Measurements from ENCODE around the gene CLCN3.
"Not testable (repeated sequence)": the region's sequence is repeated elsewhere in the genome, so short reads cannot be mapped to it uniquely, and the experiment has no call there.

Gene CLCN3

DNA sequence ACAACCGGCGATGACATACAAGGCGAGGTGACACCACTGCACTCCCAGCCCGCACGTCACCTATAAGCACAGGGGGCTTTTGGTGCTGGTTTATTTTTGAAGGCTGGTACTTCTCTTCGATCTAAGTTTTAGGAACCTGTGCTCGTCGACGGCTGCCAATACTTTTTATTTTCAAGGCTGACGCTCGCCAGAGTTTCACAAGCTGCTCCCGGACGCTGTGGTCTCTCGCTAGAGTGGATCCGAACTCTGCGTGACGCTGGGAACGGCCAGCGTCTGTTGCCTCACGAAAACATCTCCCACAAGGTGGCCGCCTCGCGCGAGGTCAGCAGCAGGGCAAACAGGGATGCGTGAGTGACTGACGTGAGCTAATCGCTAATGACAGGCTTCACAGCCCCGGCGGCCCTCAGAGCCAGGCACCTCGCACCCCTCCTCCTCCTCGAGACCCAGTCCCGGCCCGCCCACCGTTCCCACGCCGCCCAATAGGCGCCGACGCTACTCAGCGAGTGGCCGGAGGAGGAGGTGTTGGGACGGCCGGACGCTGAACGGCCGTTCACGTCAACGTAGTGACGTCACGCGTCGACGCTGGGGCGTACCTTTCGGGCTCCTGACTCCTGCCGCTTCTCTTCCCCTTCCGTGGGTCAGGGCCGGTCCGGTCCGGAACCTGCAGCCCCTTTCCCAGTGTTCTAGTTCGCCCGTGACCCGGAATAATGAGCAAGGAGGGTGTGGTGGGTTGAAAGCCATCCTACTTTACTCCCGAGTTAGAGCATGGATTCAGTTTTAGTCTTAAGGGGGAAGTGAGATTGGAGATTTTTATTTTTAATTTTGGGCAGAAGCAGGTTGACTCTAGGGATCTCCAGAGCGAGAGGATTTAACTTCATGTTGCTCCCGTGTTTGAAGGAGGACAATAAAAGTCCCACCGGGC lies at the start of gene CLCN3:
Gene CLCN3, plus strand, starts transcription at position 621 of the 922 bp plus-strand sequence. CDS start 15,351 bp downstream, outside the sequence.
- peak; percentile 96 for DNase-seq

DNA sequence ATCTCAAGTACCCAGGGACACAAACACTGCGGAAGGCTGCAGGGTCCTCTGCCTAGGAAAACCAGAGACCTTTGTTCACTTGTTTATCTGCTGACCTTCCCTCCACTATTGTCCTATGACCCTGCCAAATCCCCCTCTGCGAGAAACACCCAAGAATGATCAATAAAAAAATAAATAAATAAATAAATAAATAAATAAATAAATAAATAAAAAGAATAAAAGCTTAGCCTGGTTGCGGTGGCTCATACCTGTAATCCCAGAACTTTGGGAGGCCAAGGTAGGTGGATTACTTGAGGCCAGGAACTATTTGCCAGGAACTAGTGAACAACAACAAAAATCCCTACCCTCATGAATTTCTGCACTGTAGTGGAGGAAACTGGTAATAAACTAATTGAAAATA lies 49.4 kb upstream of the CLCN3 start:
- not testable (repeated sequence) for DNase-seq

DNA sequence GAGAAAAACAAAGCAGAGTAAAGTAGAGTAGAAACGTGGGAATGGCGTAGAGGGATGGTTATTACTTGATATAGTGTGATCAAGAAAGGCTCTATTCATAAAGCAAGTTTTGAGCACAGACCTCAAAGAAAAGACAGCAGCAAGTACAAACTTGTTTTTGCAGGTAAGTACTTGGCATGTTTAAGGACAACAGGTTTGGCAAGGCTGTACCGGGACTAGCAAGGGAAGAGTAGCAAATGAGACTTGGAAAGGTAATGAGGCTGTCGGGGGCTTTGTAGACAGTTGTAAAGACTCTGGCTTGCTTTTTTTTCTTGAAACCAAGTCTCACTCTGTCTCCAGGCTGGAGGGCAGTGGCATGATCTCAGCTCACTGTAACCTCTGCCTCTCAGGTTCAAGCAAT lies 48.9 kb upstream of the CLCN3 start:
- DNase-seq: no peak

DNA sequence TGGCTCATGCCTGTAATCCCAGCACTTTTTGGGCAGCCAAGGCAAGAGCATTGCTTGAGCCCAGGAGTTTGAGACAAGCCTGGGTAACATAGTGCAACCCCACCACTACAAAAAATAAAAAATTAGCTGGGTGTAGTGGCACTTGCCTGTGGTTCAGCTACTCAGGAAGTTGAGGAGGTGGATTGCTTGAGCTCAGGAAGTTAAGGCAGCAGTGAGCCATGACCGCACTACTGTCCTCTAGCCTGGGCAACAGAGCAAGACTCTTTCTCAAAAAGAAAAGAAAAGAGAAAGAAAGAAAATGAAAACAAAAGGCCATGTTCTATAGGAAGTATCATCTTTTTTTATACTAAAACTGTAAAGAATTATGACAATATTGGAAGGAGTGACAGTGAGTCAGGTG lies 46.5 kb upstream of the CLCN3 start:
- no peak for DNase-seq

DNA sequence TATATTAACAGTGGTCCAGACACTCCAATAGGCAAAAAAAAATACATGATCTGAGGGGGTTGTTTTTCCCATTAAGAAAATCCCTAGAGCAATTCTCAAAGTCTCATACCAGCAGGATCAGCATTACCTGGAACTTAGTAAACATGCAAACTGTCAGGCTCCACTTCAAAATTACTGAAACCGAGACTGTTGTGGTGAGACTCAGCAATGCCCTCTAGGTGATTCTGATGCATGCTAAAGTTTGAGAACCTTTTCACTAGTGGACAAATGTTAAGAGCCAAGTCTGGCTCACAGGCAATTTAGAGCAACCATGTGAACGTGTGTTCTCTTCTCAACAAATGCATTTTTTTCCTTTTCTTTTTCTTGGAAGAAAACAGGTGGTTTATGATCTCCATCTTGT lies 38.2 kb upstream of the CLCN3 start:
- DNase-seq: no peak

DNA sequence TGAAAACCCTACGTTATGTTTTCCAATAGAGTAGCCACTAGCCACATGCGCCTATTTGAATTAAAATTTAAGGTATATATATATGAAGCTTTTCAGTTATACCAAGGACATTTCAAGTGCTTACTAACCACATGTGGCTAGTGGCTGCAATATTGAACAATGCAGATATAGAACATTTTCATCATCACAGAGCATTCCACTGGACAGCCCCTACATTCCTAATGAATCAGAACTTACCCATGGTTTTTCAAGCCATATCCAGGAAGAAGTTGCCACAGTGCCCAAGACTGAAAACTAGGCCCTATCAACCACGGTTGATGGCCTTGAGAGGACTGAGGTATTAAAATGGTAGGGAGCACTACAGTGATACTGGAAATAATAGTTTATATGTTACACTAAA lies 37.7 kb upstream of the CLCN3 start:
- no peak for DNase-seq

DNA sequence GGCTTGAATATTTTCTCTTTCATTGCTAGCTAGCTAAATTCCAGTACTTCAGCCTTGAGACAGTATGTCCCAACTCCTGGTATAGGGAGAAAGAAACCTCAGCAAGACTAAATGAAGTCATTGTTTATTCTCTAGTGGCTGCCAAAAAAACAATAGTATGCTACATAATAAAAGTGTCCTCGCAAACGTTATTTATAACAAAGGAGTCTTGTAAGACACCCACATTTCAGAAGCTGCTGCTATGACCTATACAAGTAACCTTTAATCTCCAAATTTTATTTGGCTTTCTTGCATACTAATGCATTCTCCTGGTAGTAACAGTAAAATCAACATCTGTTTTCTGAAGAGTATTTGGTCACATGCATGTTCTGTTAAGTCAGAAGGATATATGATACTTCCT lies 36.8 kb upstream of the CLCN3 start:
- no peak for DNase-seq

DNA sequence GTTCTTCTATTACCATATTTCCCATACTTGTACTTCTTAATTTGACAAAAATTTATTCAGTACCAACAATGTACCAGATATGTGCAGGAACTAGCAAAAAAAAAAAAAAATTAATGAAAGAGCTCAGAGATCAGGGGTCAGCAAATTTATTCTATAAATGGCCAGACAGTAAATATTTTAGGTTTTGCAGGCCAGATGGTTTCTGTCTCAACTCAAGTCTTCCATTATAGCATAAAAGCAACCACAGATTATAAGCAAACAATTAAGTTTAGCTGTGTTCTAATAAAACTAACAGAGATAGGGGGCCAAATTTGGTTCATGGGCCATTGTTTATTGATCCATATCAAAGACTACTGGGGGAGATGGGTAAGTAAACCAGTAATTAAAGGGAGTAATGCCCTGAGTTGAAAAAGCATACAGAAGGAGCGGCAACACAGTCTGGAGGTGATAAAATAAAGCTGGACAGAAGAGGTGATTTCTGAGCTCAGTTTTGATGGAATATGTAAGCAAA lies 27.3 kb upstream of the CLCN3 start:
- no peak for DNase-seq

DNA sequence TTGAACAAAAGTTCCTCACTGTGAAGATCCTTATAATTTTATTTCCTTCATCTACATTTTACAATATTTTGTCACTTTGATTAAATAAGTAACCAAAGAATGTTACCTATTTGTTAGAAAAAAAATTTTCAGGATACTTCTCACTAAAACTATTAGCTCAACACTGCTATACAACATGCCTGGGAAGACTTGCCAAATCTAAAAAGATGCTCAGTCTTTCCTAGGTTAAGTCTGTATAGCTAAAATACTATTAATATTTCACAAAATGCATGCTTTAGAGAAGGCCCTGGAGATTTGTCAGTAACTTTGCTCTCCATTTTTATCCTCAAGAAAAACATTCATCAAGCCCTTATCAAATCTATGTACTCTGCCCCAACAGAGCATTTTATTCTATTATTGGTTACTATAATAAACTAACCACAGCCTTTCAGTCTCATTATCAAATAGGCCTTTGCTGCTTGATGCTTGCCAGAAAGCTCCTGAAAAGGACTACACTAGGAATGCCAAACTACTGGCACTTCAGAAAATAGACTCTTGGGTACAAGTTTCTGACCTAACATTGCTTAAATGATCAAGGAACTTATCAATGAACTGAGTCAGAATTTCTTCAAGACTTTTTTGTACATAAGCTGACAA lies 25.7 kb upstream of the CLCN3 start:
- no peak for DNase-seq

DNA sequence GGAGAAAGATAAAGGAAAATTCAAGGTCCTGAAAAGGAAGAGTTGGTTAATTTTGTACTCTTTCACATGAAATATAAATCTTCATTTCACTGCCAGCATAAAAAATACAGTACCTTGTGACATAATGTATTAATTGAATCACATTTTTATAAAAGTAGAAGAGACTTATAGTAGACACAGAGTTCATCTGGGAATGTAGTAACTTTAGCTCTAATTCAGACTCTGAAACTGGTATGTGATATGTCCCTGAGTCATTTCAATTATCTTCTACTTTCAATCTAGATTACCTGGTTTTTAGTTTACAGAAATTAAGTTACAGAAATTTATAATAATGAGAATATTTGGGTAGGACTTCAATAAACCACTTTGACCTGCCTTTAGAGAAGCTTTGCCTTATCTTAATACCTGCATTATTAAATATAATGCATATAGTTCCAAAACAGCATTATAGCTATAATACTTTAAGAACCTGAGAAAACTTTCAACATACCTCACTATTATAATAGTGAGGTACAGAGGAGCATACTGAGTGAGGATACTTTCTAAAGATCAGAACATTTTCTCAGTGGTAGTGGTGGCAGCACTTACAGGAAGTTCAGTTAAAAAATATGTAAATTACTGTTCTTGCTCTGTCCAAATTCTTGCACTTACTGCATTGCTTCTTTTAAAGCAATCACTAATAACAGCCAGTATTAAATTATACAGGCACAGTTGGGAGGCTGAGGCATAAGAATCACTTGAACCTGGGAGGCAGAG lies 19.2 kb upstream of the CLCN3 start:
- DNase-seq: no peak

DNA sequence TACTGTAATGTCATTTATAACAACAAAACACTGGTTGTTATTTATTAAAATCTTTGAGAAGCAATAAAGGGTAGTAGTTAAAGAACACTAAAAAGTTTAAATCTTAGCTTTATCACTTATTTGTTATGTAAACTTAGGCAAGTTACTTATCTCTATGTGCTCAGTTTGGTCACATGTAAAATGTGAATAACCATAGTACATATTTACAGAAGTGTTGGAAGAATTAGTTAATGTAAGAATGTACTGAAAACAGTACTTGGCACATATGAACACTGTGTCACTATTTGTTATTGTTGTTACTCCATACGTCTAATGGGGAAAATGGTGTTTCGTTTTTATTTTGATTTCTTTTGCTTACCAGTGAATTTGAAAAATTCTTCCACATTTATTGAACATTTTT lies 17.1 kb upstream of the CLCN3 start:
- no peak for DNase-seq

DNA sequence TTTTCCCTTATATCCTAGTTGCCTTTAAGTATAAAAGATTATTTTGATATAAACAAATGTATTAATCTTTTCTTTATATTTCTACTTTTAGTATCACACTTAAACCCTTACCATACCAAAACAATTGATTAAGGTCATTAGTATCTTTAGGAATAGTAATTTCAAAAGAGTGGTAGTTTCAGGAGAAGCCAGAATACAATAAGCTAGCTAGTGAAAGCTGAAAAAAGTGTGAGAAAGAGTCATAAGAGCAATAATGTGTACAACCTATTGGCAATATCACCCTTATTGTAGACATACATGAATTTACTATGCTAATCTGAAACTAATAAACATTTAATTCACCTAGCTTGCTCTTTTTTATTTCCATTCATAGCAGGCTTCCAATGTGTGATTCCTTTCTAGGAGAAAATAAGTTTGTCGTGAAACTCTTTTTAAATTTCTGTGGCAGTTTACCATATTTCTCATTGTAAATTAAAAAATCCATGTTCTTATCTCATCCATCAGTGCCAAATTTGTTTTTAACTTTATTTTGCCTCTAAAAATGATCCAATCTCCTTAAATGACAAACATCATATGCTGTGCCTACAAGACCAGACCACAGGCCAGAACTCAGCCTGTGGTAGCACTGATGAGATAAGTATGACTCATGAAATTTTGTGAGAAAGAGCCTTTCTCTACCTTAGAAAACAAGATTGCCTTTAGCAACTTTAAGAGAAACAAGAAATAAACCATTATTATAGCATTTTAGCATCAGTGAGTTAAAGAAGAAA lies 16.1 kb upstream of the CLCN3 start:
- DNase-seq: no peak

DNA sequence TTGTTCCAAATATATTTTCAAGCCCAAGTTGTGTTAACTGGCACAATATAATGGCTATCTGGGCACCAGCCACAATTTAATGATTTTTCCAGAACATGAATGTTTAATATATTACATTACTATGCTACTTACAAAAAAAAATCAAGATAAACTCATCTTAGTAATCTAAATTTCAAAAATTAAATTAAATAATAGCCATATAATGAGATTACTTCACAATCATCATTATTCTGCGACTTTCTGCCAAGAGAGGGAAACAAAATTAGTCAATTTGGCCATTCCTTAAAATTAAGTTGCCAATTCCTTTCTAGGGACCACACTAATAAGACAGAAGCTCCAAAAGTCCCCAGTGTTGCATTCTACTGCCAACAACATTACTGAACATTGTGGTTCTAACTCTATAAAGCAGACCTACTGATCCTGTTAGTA lies 15.5 kb upstream of the CLCN3 start:
- no peak for DNase-seq

DNA sequence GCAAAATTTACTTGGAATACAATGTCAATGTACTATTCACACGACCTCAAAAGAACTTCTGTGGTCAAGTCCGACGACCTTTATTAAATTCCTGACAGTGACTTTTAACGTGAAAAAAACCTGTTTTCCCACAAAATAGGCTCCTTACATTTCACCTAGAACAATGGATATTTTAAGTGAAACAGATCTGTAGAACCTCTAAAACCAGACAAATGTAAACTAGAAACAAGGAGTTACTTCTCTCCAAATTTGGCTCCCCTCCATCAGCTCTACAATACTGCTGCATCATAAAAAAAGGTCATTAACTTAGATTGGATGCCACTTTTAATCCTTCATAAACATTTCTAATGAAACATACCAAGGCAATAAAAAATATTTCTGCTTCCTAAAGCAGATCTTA lies 9.2 kb upstream of the CLCN3 start:
- no peak for DNase-seq

DNA sequence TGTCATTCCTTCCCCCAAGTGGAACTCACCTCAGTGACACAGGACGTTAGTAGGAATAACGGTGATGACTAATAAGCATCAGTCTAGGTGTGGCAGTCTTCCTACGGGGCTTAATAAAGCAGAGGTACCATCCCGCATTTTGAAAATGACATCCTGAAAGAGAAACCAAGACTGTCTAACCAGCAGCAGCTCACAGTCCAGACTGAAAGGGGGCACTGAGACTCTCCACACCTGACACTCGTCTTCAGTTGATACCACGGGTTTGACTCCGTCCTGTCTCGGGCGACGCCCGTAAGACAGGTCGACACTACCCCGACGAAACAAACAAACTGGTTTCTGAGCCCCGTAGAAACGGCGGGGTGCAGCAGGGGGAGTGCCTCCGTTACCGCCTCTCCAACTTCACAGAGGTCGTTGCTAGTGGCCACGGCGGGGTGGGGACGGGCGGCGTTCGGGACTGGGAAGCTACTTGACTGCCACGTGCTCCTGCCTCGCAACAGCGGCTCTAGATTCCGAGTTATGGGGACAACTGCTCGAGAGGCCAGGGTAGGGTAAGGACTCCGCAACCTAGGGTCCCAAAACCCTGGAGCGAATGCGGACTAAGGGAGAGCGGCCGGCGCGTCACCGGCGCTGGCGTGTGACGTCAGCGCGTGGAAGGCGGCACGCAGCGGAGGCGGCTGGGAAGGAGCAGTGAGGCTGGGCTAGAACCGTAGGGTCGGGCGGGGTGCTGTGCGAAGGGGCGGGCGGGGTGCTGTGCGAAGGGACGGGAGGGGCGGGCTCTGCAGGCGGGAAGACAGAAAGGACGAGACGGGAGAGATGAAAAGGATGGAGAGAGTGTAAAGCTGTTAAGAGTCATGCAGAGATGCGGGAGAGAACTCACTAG lies 8.1 kb upstream of the CLCN3 start, which contains the start of gene NEK1:
Gene NEK1, minus strand, starts transcription at position 593 of the 880 bp plus-strand sequence. CDS start 9,953 bp downstream, outside the sequence.
- peak; percentile 88 for DNase-seq

DNA sequence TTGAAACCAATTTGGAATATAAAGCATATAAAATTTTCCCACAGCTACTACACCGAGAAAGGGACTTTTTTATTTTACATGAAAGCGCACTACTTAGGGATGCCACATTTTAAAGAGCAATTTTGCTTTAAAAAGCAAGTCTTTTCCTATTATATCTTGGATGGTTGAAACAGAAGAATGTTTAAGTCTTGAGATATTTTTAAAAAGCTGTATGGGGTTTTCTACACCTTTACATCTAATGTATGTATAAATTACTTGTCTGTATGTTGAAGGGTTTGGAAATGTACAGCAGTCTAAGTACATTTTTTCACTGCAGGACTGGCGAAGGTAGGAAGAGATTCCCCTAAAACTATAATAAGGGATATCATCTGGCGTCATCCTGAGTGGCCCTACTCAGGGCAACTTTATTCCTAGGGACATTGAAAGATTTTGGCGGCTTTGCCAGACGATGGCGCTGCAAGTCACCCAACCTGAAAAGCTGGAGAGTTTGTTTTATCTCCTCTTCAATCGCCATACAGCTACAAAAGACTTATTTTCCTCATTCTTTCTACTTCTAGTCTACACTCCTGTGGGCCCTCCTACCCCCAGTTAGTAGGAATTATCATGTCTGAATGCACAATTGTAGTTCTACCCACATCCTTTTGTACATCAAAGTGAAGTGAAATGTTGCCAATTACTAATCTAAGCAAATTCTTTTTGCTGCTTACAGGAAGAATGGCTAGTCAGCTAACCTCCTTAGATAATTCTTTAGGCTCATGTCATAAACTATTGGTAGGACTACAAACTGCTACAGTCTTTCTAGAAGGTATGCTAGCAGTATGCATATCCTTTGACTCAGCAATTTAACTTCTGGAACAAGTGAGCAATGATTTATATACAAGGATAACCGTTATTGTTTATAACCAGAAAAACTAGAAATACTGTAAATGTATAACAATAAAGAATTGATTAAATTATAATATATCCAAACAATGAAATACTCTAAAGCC lies 7.2 kb upstream of the CLCN3 start:
- peak; percentile 53 for DNase-seq

DNA sequence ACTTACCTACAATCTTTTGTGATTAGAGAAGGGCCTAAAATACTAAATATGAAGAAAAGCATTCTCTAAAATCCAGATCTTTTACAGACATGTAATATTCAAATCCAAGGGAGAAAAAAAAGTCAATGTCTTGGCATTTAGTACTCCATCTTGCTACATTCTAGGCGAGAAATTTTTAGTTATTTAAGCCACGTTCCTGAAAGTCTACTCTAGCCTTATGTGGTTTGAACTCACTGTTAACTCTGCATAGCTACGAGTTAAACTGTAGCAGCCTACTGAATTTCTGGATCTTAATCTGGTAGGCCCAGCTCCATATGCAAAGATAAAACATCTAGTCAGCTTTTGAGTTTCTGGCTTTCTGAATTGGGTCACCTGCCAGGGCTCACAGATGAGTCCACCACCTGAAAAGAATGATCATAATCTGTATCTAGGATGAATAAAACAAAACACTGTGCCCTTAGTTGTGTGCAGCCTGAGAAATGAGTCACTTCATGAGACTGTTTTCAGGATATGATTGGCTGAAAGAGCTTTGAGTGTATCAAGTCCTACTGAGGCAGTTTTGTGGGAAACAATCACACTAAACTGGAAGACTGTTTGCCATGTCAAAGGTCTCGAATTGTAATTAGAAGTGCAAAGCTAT lies 4.8 kb upstream of the CLCN3 start:
- DNase-seq: no peak

DNA sequence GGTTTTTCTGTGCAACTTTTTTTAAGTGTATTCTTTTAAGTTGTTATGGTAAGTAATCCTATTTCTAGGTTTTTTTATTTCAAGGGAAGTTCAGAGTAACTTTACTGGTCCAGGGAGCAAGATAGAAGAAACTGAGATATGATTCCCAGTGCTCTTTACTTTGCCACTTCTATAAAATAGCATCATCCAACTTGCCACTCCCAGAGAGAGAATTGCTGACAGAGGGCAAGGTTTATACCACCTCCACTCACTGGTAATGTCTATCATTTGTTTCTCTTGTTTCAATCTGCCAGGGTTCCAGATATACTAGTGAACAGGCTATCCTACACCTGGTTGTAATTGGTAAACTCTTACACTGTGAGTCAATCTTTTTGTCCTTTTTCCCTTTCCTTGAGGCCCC lies 3.5 kb upstream of the CLCN3 start:
- no peak for DNase-seq

DNA sequence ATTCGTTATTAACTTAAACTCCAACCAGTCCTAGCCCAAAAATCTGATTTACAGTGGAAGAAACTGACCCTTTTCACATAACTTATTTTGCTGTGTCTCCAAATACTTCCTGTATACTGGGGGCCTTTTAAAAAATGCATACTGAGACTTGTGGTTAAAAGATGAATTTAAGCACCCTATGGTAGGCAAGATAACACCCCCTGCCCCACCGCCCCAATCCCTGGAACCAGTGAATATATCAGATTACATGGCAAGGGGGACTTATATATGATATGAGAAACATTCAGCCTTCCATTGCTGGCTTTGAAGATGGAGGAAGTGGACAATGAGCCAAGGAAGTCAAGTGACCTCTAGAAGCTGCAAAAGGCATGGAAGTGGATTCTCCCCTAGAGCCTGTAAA lies 3.1 kb upstream of the CLCN3 start:
- no peak for DNase-seq

DNA sequence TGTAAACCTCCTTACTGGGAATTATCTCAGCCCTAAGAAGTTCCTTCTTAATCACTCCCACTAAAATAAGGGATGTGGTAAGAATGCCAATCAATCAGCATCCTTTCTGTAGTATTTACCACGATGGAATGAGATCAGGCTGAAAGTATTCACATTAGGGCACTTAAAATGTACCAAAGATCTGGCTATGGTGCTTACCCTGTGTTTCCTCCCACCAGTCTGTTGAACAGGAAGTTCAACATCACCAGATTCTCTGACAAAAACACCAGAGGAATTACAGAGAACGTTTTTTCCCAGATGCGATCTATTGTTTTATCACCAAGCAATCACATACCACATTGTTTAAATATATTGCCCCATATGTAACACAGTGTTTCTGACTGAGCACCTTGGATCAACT lies 2.1 kb upstream of the CLCN3 start:
- DNase-seq: no peak

Measured in GDM1 (cell line).